Inferior parietal cortex (tissue), 1 donor: Measurements from ENCODE around the gene FGFBP1.

Source experiments
- DNase-seq: peaks from one replicate; pipeline ENCODE4 v3.0.0-alpha.2; 2016; ENCODE audit errors: extremely low spot score

Gene FGFBP1

GRCh38 chr4:15912961-15913630 lies 25.4 kb downstream of the FGFBP1 start:
- no peak for DNase-seq

GRCh38 chr4:15912236-15912635 lies 26.3 kb downstream of the FGFBP1 start:
- no peak for DNase-seq

- DNase-seq: no peak
These were observed 28.2 kb downstream of the FGFBP1 start for GRCh38 chr4:15910155-15910940.

- DNase-seq: no peak
These were observed 31.1 kb downstream of the FGFBP1 start for GRCh38 chr4:15907430-15907829.

- no peak for DNase-seq
These were observed 32.5 kb downstream of the FGFBP1 start for GRCh38 chr4:15906020-15906443.

GRCh38 chr4:15902746-15903145 lies 35.8 kb downstream of the FGFBP1 start:
- no peak for DNase-seq

- no peak for DNase-seq
These were observed 36.5 kb downstream of the FGFBP1 start for GRCh38 chr4:15901998-15902397.

- no peak for DNase-seq
These were observed 37.5 kb downstream of the FGFBP1 start for GRCh38 chr4:15901007-15901406.

GRCh38 chr4:15899511-15899910 lies 39.0 kb downstream of the FGFBP1 start:
- DNase-seq: no peak

GRCh38 chr4:15898902-15899301 lies 39.6 kb downstream of the FGFBP1 start:
- DNase-seq: no peak

GRCh38 chr4:15897577-15897976 lies 41.0 kb downstream of the FGFBP1 start:
- DNase-seq: no peak

GRCh38 chr4:15894921-15895916 lies 43.3 kb downstream of the FGFBP1 start:
- no peak for DNase-seq

GRCh38 chr4:15894393-15894792 lies 44.1 kb downstream of the FGFBP1 start:
- no peak for DNase-seq

GRCh38 chr4:15893962-15894361 lies 44.6 kb downstream of the FGFBP1 start:
- no peak for DNase-seq

- no peak for DNase-seq
These were observed 47.2 kb downstream of the FGFBP1 start for GRCh38 chr4:15891312-15891711.

GRCh38 chr4:15890246-15890829 lies 48.2 kb downstream of the FGFBP1 start:
- DNase-seq: no peak

- DNase-seq: no peak
These were observed 50.0 kb downstream of the FGFBP1 start for GRCh38 chr4:15888515-15888914.
